Peyer's patch (tissue), 4 donors: ENCODE results near the gene FAM50B. TPM values are rescaled to one million over a fixed set of nuclear protein-coding genes. Genes with fewer than 3 reads are reported as not detected.

ENCODE experiments used
- DNase-seq, 3 donors: peaks; one replicate each; pipeline ENCODE4 v3.0.0-alpha.2; 2017 to 2019
- H3K27ac ChIP-seq, 4 donors: fragments of 200-600 bp; sonication (generic); one replicate each; pipeline ENCODE4 v1.5.1; 2016 to 2019
- H3K27me3 ChIP-seq, 2 donors: fragments of 200-600 bp; sonication (generic); one replicate each; pipeline ENCODE4 v1.5.1; 2019
- H3K36me3 ChIP-seq, 3 donors: fragments of 200-600 bp; sonication (generic); one replicate each; pipeline ENCODE4 v1.5.1; 2016 to 2019
- H3K4me1 ChIP-seq, 4 donors: fragments of 200-600 bp; sonication (generic); one replicate each; pipeline ENCODE4 v1.5.1; 2016 to 2019
- H3K4me3 ChIP-seq, 4 donors: fragments of 200-600 bp; sonication (generic); 1 replicate in 3 of 4; 2 replicates in 1 of 4; pipeline ENCODE4 v1.5.1; 2016 to 2019; ENCODE audit warnings: mild to moderate bottlenecking in 1 of 4
- H3K9me3 ChIP-seq, 4 donors: fragments of 200-600 bp; sonication (generic); one replicate each; pipeline ENCODE4 v1.5.1; 2016 to 2019; ENCODE audit warnings: mild to moderate bottlenecking in 1 of 4
- CTCF ChIP-seq, 6 experiments: fragments of 450-650 bp in 4 of 6; fragments of 200-600 bp in 2 of 6; sonication (generic) in 1 of 6; IDR thresholded peaks; one replicate each; pipeline ENCODE4 v1.5.1; 2017 to 2019; ENCODE audit warnings: antibody characterized with exemption in 6 of 6, mild to moderate bottlenecking in 3 of 6, moderate library complexity in 1 of 6
- POLR2A ChIP-seq, 2 donors: fragments of 450-650 bp; IDR thresholded peaks; one replicate each; pipeline ENCODE4 v1.5.1; 2017; ENCODE audit warnings: antibody characterized with exemption in 2 of 2, mild to moderate bottlenecking in 2 of 2, moderate library complexity in 2 of 2
- total RNA-seq, 4 donors: library from RNA; depleted of rRNA; stranded (reverse); fragments of >200 nt; gene quantifications; one replicate each; pipeline ENCODE4 v1.1.0, GENCODE V29; 2016

Gene FAM50B
- total RNA-seq, 4 donors from 2014 or later = 3.3 to 10.7 (median 4.7) TPM

GRCh38 chr6:3851839-3852238 lies 2.7 kb downstream of the FAM50B start:
- H3K4me3 ChIP-seq = no peak overlapping the region
- no peaks in the 10 kb centered on the region for H3K27me3 ChIP-seq
- H3K27ac ChIP-seq = no peak overlapping the region
- no peaks in the 10 kb centered on the region for H3K36me3 ChIP-seq
- no peaks in the 10 kb centered on the region for H3K4me1 ChIP-seq
- no peaks in the 10 kb centered on the region for H3K9me3 ChIP-seq
- no peak for DNase-seq
- TF ChIP-seq CTCF (IDR thresholded peaks at IDR 0.05) (no peak), POLR2A (IDR thresholded peaks at IDR 0.05) (no peak)

GRCh38 chr6:3852391-3852790 lies 3.2 kb downstream of the FAM50B start:
- H3K4me3 ChIP-seq = no peak overlapping the region
- no peaks in the 10 kb centered on the region for H3K9me3 ChIP-seq
- no peaks in the 10 kb centered on the region for H3K27me3 ChIP-seq
- no peak overlapping the region for H3K27ac ChIP-seq
- TF ChIP-seq POLR2A (IDR thresholded peaks at IDR 0.05) (no peak), CTCF (IDR thresholded peaks at IDR 0.05) (no peak)
- H3K36me3 ChIP-seq = no peaks in the 10 kb centered on the region
- DNase-seq = no peak
- H3K4me1 ChIP-seq = no peaks in the 10 kb centered on the region

GRCh38 chr6:3855866-3856265 lies 6.7 kb downstream of the FAM50B start:
- Histone ChIP-seq H3K36me3 (no peaks in the 10 kb centered on the region), H3K4me3 (no peak overlapping the region), H3K4me1 (no peaks in the 10 kb centered on the region), H3K27me3 (no peaks in the 10 kb centered on the region), H3K9me3 (no peaks in the 10 kb centered on the region), H3K27ac (no peak overlapping the region)
- TF ChIP-seq CTCF (IDR thresholded peaks at IDR 0.05) (no peak), POLR2A (IDR thresholded peaks at IDR 0.05) (no peak)
- no peak for DNase-seq

- H3K36me3 ChIP-seq = no peaks in the 10 kb centered on the region
- TF ChIP-seq POLR2A (IDR thresholded peaks at IDR 0.05) = no peak
- TF ChIP-seq CTCF (IDR thresholded peaks at IDR 0.05) = no peak
- no peak overlapping the region for H3K4me3 ChIP-seq
- H3K27me3 ChIP-seq = no peaks in the 10 kb centered on the region
- H3K27ac ChIP-seq = no peak overlapping the region
- no peaks in the 10 kb centered on the region for H3K9me3 ChIP-seq
- no peak for DNase-seq
- no peaks in the 10 kb centered on the region for H3K4me1 ChIP-seq
These were observed 7.4 kb downstream of the FAM50B start for GRCh38 chr6:3856576-3856975.

DNA sequence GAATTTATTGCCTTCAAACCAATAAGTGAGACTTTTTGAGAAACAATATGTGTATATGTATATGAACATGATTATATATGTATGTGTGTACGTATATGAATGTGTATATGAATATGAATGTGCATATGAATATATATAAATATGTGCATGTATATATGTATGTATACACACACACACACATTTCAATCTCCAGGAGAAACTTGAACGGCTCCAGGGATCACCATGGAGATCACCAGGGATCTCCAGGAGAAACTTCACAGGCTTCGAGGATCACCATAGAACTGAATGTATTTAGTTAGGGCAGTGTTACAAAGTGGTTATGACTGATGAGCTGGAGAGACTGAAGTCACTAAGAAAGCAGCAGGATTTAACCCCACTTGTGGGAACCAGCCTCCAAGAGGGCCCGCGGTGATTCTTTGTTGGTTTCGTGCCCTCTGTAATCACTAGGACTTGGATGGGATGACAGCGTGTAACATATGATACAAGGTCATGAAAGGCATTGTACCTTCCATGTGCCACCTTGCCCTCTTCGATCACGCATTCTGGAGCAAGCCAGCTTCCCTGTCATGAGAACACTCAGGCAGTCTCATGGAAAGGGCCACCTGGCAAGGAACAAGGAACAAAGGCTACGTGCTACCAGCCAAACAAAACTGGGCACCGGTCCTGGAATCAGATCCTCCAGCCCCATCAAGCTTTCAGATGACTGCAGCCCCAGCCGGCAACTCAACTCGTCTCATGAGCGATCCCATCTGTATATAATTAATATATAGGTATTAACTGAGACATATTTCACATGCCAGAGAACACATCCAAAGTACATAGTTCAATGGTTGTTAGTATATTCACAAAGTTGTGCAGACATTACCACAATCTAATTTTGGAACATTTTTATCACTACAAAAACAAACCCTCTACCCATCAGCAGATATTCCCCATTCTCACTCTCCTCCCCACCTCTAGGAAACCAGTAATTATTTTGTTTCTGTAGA lies 8.6 kb downstream of the FAM50B start:
- no peak for DNase-seq
- Histone ChIP-seq H3K9me3 (no peaks in the 10 kb centered on the region), H3K36me3 (no peaks in the 10 kb centered on the region), H3K4me3 (no peak overlapping the region), H3K27me3 (no peaks in the 10 kb centered on the region), H3K27ac (no peak overlapping the region), H3K4me1 (no peaks in the 10 kb centered on the region)
- TF ChIP-seq CTCF (IDR thresholded peaks at IDR 0.05) (no peak), POLR2A (IDR thresholded peaks at IDR 0.05) (no peak)
